Brain microvascular endothelial cell (primary cell): ENCODE measurements around the gene MR1.

ENCODE experiments used
- DNase-seq: peaks from one replicate; pipeline ENCODE4 v3.0.0-alpha.2; 2020
- H3K27ac ChIP-seq: fragments of 250-450 bp; sonication (Bioruptor Pico); 2 replicates; pipeline ENCODE4 v1.5.1; 2020; ENCODE audit warnings: mild to moderate bottlenecking, moderate library complexity
- H3K27me3 ChIP-seq: fragments of 250-450 bp; sonication (Bioruptor Pico); replicated peaks from 2 replicates; pipeline ENCODE4 v1.5.1; 2020; ENCODE audit warnings: mild to moderate bottlenecking
- H3K36me3 ChIP-seq: fragments of 250-450 bp; sonication (Bioruptor Pico); replicated peaks from 2 replicates; pipeline ENCODE4 v1.5.1; 2020; ENCODE audit warnings: mild to moderate bottlenecking
- H3K4me3 ChIP-seq: 2 replicates; pipeline ENCODE4 v1.5.1; 2011; ENCODE audit warnings: low read depth, mild to moderate bottlenecking, control low read depth, low read length, moderate library complexity
- CTCF ChIP-seq: IDR thresholded peaks from 2 replicates; pipeline ENCODE4 v1.5.1; 2011; ENCODE audit warnings: low read depth, mild to moderate bottlenecking, moderate library complexity, low read length, control low read depth, inconsistent platforms; ENCODE audit errors: missing control alignments
- in situ Hi-C: cut with HindIII; loops from 2 replicates; pipeline ENCODE4 v1.10.0; 2017; ENCODE audit warnings: low sequenced_read_pairs, low pct_ligation_motif_present

MR1 gene

GRCh38 chr1:181106022-181106312, 72.2 kb downstream of the MR1 start:
- DNase-seq = no peak
- no peak for TF ChIP-seq CTCF
- no peak overlapping the region for H3K4me3 ChIP-seq
- H3K27me3 ChIP-seq = no peaks in the 10 kb centered on the region
- H3K27ac ChIP-seq = no peak overlapping the region
- in situ Hi-C loops = no loop called here
- no peaks in the 10 kb centered on the region for H3K36me3 ChIP-seq

GRCh38 chr1:181106479-181106878, 72.7 kb downstream of the MR1 start:
- H3K27ac ChIP-seq = no peak overlapping the region
- in situ Hi-C loops = no loop called here
- DNase-seq = no peak
- no peak overlapping the region for H3K4me3 ChIP-seq
- no peak for TF ChIP-seq CTCF
- H3K36me3 ChIP-seq = no peaks in the 10 kb centered on the region
- H3K27me3 ChIP-seq = no peaks in the 10 kb centered on the region

- H3K27me3 ChIP-seq = no peaks in the 10 kb centered on the region
- in situ Hi-C loops = no loop called here
- H3K4me3 ChIP-seq = no peak overlapping the region
- no peak overlapping the region for H3K27ac ChIP-seq
- TF ChIP-seq CTCF = no peak
- H3K36me3 ChIP-seq = no peaks in the 10 kb centered on the region
- DNase-seq = no peak
Measured at GRCh38 chr1:181107711-181108110, 73.9 kb downstream of the MR1 start.

- DNase-seq = no peak
- H3K27ac ChIP-seq = no peak overlapping the region
- no peaks in the 10 kb centered on the region for H3K36me3 ChIP-seq
- H3K27me3 ChIP-seq = no peaks in the 10 kb centered on the region
- no peak overlapping the region for H3K4me3 ChIP-seq
- in situ Hi-C loops = no loop called here
- no peak for TF ChIP-seq CTCF
Measured at GRCh38 chr1:181108304-181108867, 74.6 kb downstream of the MR1 start.

- DNase-seq = no peak
- no peaks in the 10 kb centered on the region for H3K27me3 ChIP-seq
- H3K4me3 ChIP-seq = no peak overlapping the region
- in situ Hi-C loops = no loop called here
- no peaks in the 10 kb centered on the region for H3K36me3 ChIP-seq
- H3K27ac ChIP-seq = no peak overlapping the region
- no peak for TF ChIP-seq CTCF
Measured at GRCh38 chr1:181110013-181110412, 76.2 kb downstream of the MR1 start.
